ENCODE measurements around the gene LRP4.

The LRP4 gene

GRCh38 chr11:46886211-46886610 is 32.1 kb downstream of the LRP4 start:
- H3K9me3 ChIP-seq (ENCODE audit: insufficient read depth, low read depth, low read length): no peaks in the 10 kb centered on the region

DNA sequence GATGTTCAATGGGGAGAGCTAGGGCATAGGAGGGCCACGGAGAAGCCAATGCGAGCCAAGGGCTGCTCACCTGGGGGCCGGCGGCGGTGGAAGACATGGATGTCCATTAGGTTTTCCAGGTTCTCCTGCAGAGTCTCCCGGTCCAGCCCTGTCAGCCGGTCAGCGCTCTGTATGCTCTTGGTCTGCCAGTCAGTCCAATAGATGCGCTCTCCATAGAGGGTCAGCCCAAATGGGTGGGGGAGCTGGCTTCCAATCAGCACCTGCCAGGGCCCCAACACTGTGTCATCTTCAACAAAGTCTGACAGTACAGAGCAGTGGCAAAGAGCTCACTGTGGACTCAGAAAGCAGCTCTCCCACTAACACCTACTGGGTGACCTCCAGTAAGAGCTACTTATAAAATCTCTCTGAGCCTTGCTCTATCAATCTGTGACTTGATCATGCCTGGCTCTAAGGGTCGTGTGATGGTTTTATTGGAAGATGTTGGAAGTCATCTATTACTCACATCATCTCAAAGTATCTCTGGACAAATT is 39.2 kb downstream of the LRP4 start:
- H3K79me2 ChIP-seq (ENCODE audit: insufficient read depth, low read length): no peaks in the 10 kb centered on the region
- no peaks in the 10 kb centered on the region for H3K4me1 ChIP-seq (ENCODE audit: insufficient read depth, low read length, poor library complexity, severe bottlenecking)
- no peak overlapping the region for H2AFZ ChIP-seq (ENCODE audit: low read length)
- no peaks in the 10 kb centered on the region for H3K9me2 ChIP-seq (replicated peaks; ENCODE audit: low read depth, low read length)
- no peak overlapping the region for H3K4me3 ChIP-seq (ENCODE audit: low read length, poor library complexity, severe bottlenecking)
- H3K27me3 ChIP-seq (ENCODE audit: insufficient read depth, low read length, poor library complexity, severe bottlenecking): no peaks in the 10 kb centered on the region
- peaks cover 5% of the 10 kb centered on the region; the same call in 1 of the 2 replicates for H3K36me3 ChIP-seq (ENCODE audit: insufficient read depth, low read length)
- no peaks in the 10 kb centered on the region for H3F3A ChIP-seq (ENCODE audit: low read depth)
- no peak for TF ChIP-seq EZH2phosphoT487 (IDR thresholded peaks at IDR 0.05; ENCODE audit: borderline replicate concordance)
- no peak for TF ChIP-seq CTCF (conservative IDR thresholded peaks at IDR 0.05; ENCODE audit: low read length)
- no peak overlapping the region for H3K4me2 ChIP-seq (ENCODE audit: low read depth, low read length, poor library complexity, severe bottlenecking)
- no peak overlapping the region for H3K9ac ChIP-seq (ENCODE audit: low read depth, low read length, poor library complexity, severe bottlenecking)
- no peaks in the 10 kb centered on the region for H3K9me3 ChIP-seq (ENCODE audit: insufficient read depth, low read depth, low read length)
- H4K20me1 ChIP-seq (ENCODE audit: insufficient read depth, low read length, poor library complexity, severe bottlenecking): no peaks in the 10 kb centered on the region

More at GRCh38 chr11:46886211-46886610, 32.1 kb downstream of the LRP4 start:
- Histone ChIP-seq H4K20me1 (ENCODE audit: insufficient read depth, low read length, poor library complexity, severe bottlenecking) (no peaks in the 10 kb centered on the region), H3K4me3 (ENCODE audit: low read length, poor library complexity, severe bottlenecking) (no peak overlapping the region), H3K4me2 (ENCODE audit: low read depth, low read length, poor library complexity, severe bottlenecking) (no peak overlapping the region), H3K9me2 (replicated peaks; ENCODE audit: low read depth, low read length) (no peaks in the 10 kb centered on the region), H3K4me1 (ENCODE audit: insufficient read depth, low read length, poor library complexity, severe bottlenecking) (no peaks in the 10 kb centered on the region), H3K36me3 (ENCODE audit: insufficient read depth, low read length) (no peaks in the 10 kb centered on the region; the same call in 1 of the 2 replicates), H3K27me3 (ENCODE audit: insufficient read depth, low read length, poor library complexity, severe bottlenecking) (no peaks in the 10 kb centered on the region), H2AFZ (ENCODE audit: low read length) (no peak overlapping the region), H3F3A (ENCODE audit: low read depth) (no peaks in the 10 kb centered on the region), H3K79me2 (ENCODE audit: insufficient read depth, low read length) (no peaks in the 10 kb centered on the region), H3K9ac (ENCODE audit: low read depth, low read length, poor library complexity, severe bottlenecking) (no peak overlapping the region)
- no peak for TF ChIP-seq CTCF (conservative IDR thresholded peaks at IDR 0.05; ENCODE audit: low read length)
- no peak for TF ChIP-seq EZH2phosphoT487 (IDR thresholded peaks at IDR 0.05; ENCODE audit: borderline replicate concordance)

- Histone ChIP-seq H3K9me2 (replicated peaks; ENCODE audit: low read depth, low read length) (no peaks in the 10 kb centered on the region), H3K4me2 (ENCODE audit: low read depth, low read length, poor library complexity, severe bottlenecking) (no peak overlapping the region), H3K27me3 (ENCODE audit: insufficient read depth, low read length, poor library complexity, severe bottlenecking) (no peaks in the 10 kb centered on the region), H3K4me1 (ENCODE audit: insufficient read depth, low read length, poor library complexity, severe bottlenecking) (no peaks in the 10 kb centered on the region), H4K20me1 (ENCODE audit: insufficient read depth, low read length, poor library complexity, severe bottlenecking) (no peaks in the 10 kb centered on the region), H3F3A (ENCODE audit: low read depth) (no peaks in the 10 kb centered on the region), H3K9me3 (ENCODE audit: insufficient read depth, low read depth, low read length) (no peaks in the 10 kb centered on the region), H3K9ac (ENCODE audit: low read depth, low read length, poor library complexity, severe bottlenecking) (no peak overlapping the region), H3K79me2 (ENCODE audit: insufficient read depth, low read length) (no peaks in the 10 kb centered on the region), H2AFZ (ENCODE audit: low read length) (no peak overlapping the region), H3K36me3 (ENCODE audit: insufficient read depth, low read length) (peaks cover 12% of the 10 kb centered on the region; the same call in 1 of the 2 replicates), H3K4me3 (ENCODE audit: low read length, poor library complexity, severe bottlenecking) (no peak overlapping the region)
- TF ChIP-seq EZH2phosphoT487 (IDR thresholded peaks at IDR 0.05; ENCODE audit: borderline replicate concordance) (no peak), CTCF (conservative IDR thresholded peaks at IDR 0.05; ENCODE audit: low read length) (no peak)
These were observed 40.8 kb downstream of the LRP4 start for GRCh38 chr11:46877580-46877979.

All from Loucy (cell line).